GM11168 (cell line): ENCODE data around the gene RNF150.
"Not testable (repeated sequence)": the region's sequence is repeated elsewhere in the genome, so short reads cannot be mapped to it uniquely, and the experiment has no call there.

Source experiments
- in situ Hi-C: fragments of 300-500 bp; cut with MboI; formaldehyde crosslinking; loops from one replicate; pipeline ENCODE4 v1.12.0; 2022; ENCODE audit warnings: low sequenced_read_pairs; ENCODE audit not compliant: unreplicated experiment

The RNF150 gene

DNA sequence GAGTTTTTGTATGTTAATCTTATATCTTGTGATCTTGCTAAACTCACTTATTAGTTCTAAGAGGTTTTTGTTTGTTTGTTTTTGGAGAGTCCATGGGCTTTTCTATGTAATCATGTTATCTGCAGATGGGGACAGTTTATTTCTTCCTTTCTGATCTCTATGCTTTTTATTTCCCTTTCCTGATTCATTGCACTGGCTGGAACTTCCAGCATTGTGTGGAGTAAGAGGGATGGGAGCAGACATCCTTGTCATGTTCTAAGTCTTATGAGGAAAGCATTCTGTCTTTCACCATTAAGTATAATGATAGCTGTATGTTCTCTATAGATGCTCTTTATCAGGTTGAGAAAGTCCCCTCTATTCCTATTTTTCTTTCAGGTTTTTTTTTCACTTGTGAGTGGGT is 286.5 kb downstream of the RNF150 start:
- in situ Hi-C loops = loop anchor here (25.0 kb wide), 1 partner anchor 484 kb away; the partner anchor contains the start of gene SCOC

DNA sequence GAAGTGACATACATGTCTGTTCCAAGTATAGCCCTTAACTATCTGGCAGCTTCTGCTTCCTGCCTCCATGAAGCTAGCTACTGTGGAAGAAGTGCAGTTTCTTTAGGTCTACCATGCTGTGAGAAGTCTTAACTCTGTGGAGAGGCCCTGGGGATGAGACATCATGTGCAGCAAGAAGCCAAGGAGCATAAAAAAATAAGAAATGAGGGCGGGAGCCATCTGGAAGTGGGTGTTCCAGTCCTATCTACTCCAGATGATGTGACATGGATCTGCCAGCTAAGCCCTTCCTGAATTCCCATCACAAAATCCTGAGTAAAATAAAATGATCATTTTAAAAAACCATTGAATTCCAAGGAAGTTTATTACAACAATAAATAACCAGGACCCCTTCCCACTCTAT is 289.2 kb downstream of the RNF150 start:
- in situ Hi-C loops = loop anchor here (25.0 kb wide), 1 partner anchor 482 kb away; the partner anchor contains the start of gene SCOC

DNA sequence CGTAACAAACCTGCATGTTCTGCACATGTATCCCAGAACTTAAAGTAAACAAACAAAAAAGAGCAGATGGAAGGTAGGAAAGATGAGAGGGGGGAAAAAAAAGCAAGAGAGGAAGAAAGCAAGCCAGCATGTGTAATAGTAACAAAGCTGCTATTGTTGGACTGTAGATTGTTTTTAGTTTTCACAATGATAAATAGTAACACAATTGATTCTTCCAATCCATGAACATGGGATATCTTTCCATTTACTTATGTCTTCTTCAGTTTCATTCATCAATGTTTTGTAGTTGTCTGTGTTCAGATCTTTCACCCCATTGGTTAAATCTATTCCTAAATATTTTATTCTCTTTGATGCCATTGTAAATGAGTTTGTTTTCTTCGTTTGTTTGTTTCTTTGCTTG is 292.1 kb downstream of the RNF150 start:
- in situ Hi-C loops = loop anchor here (25.0 kb wide), 1 partner anchor 479 kb away; the partner anchor contains the start of gene SCOC

DNA sequence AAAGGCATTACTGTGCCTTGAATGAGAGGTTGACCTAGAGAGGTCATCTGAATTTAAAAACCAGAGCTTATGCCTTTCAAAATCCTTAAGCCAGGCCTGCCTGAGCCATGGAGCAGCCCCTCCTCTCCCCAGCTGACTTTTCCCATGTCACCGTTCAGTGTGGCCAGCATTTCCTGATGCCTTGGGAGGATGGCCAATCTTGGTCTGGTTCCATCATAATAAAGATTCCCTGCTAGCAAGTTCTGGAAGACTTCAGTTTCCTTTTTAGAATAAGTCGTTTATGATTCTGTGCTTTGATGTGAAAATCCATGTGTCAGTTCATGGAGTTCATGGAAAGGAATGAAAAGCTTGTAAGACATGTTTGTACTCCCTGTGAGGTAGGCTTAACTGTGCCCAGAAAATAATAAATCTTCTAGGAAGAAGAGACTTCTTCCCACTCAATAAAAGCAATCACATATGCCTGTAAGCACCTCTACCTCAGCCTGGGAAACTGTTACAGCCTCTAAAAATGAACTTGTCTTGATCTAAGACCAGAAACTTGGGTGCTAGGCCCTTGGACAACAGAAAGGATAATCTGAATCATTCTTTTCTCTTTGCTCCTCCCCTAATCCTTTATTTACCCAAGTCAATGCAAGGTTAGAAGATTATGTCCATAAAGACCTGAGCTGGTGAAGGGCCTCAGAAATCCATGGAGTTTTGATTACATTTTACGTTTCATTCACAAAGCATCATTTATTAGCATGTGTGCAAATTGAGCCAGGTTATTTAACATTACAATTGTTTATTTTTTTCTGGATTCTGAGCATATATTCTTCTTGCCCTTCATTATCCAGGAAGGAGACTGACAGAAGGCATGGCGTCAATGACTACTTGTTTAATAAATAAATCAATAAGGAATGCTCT is 293.1 kb downstream of the RNF150 start:
- in situ Hi-C loops = loop anchor here (25.0 kb wide), 1 partner anchor 478 kb away; the partner anchor contains the start of gene SCOC

DNA sequence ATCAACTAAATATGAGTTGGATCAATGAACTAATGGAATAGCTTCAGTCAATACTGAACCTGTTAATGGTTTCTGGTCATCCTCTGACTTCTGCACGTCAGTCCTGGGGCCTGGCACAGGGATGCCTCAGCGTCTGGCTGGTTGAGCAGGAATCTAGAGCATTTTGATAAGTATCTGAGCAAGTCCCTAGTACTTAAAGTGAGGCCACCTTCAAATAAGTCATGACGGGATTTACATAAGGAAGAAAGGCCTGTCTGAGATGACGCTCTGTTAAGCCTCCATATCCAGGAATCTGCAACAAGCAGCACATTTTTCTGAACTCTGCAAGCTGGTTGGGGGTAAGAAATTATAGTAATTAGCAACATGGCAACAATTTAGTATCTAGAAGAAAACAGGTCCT is 293.9 kb downstream of the RNF150 start:
- in situ Hi-C loops = loop anchor here (25.0 kb wide), 1 partner anchor 477 kb away; the partner anchor contains the start of gene SCOC

GRCh38 chr4:140837736-140838135 is 295.5 kb downstream of the RNF150 start:
- in situ Hi-C loops = loop anchor here (25.0 kb wide), 1 partner anchor 475 kb away; the partner anchor contains the start of gene SCOC

- in situ Hi-C loops = loop anchor here (25.0 kb wide), 1 partner anchor 473 kb away; the partner anchor contains the start of gene SCOC
These were observed 298.3 kb downstream of the RNF150 start for GRCh38 chr4:140834839-140835495.

DNA sequence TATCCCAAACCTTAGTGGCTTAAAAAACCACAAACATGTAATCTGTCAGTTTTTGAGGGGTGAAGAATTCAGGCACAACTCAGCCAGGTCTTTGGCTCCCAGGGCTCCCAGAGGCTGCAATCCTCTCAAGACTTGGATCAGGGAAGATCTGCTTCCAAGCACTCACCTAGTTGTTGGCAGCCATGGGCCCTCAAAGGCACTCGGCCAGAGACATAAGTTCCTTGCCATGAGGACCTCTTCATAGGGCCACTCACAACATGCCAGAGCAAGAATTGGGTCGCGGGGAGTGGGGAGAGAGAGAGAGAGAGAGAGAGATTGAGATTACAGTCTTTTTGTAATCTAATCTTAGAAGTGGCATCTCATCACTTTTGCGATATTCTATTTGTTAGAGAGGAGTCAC is 300.0 kb downstream of the RNF150 start:
- in situ Hi-C loops = loop anchor here (25.0 kb wide), 1 partner anchor 471 kb away; the partner anchor contains the start of gene SCOC

GRCh38 chr4:140829825-140830224 is 303.4 kb downstream of the RNF150 start:
- in situ Hi-C loops = loop anchor here (25.0 kb wide), 1 partner anchor 468 kb away; the partner anchor contains the start of gene SCOC

DNA sequence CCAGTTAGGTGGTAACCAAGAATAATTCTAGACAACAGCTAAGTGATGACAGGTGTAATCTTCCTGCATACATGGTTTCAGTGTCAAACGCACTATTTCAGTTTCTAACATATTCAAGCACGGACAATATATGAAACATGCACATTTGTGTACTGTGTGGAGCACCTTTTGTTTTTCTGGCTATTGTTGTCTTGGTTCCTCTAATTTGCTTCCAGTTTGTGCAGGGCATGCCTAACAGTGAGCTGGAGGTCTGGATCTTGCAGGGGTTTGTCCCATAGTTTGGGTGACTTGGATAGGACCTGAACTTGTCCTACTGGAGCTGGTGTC is 306.6 kb downstream of the RNF150 start:
- in situ Hi-C loops = loop anchor here (25.0 kb wide), 1 partner anchor 464 kb away; the partner anchor contains the start of gene SCOC

DNA sequence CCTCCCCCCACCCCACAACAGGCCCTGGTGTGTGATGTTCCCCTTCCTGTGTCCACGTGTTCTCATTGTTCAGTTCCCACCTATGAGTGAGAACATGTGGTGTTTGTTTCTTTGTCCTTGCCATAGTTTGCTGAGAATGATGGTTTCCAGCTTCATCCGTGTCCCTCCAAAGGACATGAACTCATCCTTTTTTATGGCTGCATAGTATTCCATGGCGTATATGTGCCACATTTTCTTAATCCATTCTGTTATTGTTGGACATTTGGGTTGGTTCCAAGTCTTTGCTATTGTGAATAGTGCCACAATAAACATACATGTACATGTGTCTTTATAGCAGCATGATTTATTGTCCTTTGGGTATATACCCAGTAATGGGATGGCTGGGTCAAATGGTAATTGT is 312.7 kb downstream of the RNF150 start:
- in situ Hi-C loops = not testable (repeated sequence)

GRCh38 chr4:140819610-140820009 is 313.7 kb downstream of the RNF150 start:
- in situ Hi-C loops = no loop called here

DNA sequence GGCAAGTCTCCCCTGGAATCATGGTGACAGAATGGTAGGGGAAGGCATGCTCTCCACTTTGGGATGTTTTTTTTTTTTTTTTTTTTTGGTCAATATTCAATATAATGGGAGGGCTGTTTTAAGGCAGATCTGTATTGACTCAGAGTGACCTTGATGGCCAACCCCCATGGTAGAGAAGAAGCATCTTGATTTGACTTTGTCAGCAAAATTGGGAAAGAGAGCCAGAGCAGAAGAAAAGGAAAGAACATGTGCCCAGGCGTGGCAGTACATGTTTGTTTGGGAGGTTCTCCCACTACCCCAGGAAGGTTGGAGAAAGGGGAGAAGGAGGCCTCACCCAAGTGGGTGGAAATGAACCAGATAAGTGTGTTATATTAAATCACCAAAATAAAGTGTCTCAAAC is 314.8 kb downstream of the RNF150 start:
- in situ Hi-C loops = no loop called here

GRCh38 chr4:140816806-140817510 is 316.3 kb downstream of the RNF150 start:
- in situ Hi-C loops = no loop called here

DNA sequence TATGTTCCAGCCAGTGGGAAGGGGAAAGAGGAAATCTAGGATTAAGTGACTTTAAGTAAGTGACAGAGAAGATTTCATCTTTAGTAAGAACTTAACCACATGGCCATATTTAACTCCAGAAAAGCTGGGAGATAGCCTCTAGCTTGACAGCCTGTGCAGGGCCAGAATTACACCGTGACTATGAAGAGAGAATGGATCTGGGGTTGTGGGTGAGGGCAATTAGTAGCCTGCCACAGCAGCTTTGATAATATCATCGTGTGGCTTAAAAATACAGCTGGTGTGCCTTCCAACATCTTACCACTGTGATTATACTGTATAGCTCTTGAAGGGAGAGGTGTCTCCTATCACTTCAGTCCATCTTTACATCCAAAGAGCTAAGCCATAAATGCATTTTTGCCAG is 319.5 kb downstream of the RNF150 start:
- in situ Hi-C loops = no loop called here

GRCh38 chr4:140812916-140813315 is 320.4 kb downstream of the RNF150 start:
- in situ Hi-C loops = no loop called here

GRCh38 chr4:140811429-140811828 is 321.8 kb downstream of the RNF150 start:
- in situ Hi-C loops = no loop called here

GRCh38 chr4:140810591-140811169 is 322.6 kb downstream of the RNF150 start:
- in situ Hi-C loops = not testable (repeated sequence)
